Measurements from ENCODE around the gene C9orf78. TPM values are rescaled to one million over a fixed set of nuclear protein-coding genes. Genes with fewer than 3 reads are reported as not detected.

The C9orf78 gene
- total and polyA plus RNA-seq, 7 donors = 55.7 to 172 (median 67.1) TPM

DNA sequence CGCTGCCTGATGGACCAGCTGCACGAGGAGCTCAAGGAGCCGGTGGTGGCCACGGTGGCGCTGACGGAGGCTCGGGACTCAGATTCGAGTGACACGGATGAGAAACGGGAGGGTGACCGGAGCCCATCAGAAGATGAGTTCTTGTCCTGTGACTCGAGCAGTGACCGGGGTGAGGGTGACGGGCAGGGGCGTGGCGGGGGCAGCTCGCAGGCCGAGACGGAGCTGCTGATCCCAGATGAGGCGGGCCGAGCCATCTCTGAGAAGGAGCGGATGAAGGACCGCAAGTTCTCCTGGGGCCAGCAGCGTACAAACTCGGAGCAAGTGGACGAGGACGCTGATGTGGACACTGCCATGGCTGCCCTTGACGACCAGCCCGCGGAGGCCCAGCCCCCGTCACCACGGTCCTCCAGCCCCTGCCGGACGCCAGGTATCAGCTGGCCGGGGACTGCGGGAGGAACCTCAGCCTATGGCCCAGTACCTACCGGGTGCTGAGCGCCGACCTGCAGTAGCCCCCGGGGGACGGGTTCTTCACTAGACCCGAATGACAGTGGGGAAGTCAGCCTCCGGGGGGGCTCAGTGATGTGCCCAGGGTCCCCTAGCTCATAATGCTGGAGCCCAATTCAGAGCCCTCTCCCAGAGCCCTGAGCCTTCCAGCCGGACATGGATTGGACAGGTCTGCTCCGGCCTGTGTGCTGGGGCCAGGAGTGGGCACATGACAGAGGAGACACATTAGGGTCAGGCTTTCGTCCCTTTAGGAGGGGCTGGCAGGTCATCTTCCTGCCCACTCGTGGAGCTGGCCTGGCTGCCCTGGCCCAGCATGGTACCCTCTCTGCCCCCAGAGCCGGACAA, 33.2 kb upstream of the C9orf78 start:
- intact Hi-C loops (cut with DNase I) = no loop called here
- H3K27ac ChIP-seq = no peak overlapping the region
- peaks cover 6 to 60% (median 19%) of the 10 kb centered on the region in 4 donors for H3K36me3 ChIP-seq
- H3K4me3 ChIP-seq = no peak overlapping the region
- H3K4me1 ChIP-seq = no peaks in the 10 kb centered on the region
- no peaks in the 10 kb centered on the region for H3K9me3 ChIP-seq
- H3K27me3 ChIP-seq = no peaks in the 10 kb centered on the region
- DNase-seq = no peak
- no peak for TF ChIP-seq POLR2A (IDR thresholded peaks at IDR 0.05)
- TF ChIP-seq, protein P1, sequence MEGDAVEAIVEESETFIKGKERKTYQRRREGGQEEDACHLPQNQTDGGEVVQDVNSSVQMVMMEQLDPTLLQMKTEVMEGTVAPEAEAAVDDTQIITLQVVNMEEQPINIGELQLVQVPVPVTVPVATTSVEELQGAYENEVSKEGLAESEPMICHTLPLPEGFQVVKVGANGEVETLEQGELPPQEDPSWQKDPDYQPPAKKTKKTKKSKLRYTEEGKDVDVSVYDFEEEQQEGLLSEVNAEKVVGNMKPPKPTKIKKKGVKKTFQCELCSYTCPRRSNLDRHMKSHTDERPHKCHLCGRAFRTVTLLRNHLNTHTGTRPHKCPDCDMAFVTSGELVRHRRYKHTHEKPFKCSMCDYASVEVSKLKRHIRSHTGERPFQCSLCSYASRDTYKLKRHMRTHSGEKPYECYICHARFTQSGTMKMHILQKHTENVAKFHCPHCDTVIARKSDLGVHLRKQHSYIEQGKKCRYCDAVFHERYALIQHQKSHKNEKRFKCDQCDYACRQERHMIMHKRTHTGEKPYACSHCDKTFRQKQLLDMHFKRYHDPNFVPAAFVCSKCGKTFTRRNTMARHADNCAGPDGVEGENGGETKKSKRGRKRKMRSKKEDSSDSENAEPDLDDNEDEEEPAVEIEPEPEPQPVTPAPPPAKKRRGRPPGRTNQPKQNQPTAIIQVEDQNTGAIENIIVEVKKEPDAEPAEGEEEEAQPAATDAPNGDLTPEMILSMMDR (IDR thresholded peaks at IDR 0.05) = no peak
- TF ChIP-seq EP300 (IDR thresholded peaks at IDR 0.05) = no peak
- TF ChIP-seq POLR2AphosphoS5 (IDR thresholded peaks at IDR 0.05) = no peak
- 90 to 92% methylated on average over 48 of the region's 48 CpGs for WGBS, 2 donors

DNA sequence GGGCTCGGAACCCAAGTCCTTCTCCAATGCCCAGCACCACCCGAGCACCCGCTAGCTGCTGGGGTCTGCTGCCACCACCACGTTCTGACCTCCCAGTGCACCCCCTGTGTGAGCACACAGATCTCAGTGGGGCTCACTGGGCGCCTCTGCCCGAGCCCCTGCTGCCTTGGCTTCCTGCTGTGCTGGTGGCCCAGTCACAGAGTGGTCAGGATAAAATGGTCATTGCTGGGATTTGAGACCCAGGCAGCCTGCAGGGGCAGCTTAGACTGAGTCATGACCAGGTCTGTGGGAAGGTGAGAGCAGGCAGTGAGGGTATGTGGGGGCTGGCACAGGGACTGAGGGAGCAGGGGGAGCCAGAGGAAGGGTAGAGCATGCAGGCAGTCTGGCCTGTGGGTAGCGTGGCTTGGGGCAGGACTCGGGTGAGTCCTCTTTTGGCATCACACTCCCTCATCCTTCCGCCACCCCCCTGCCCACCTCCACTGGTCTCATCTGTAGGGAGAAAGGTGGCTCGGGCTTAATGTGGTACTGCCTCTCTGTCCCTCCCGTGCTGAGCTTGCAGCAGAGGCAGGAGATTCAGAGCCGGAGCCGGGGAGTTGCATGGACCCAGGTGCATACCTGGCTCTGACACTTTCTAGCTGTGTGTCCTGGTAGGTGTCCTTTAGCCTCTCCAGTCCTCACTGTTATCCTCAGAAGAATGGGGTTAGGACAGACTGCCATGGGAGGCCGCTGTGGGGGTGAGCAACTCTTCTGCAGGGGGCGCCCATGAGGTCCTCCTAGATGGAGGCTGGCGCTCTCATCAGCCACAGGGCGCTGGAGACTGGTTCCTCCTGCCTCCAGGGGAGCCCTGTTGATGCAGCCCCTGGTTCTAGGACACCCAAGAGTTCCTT, 32.3 kb upstream of the C9orf78 start:
- Histone ChIP-seq H3K4me3 (no peak overlapping the region), H3K27ac (no peak overlapping the region), H3K4me1 (no peaks in the 10 kb centered on the region), H3K27me3 (no peaks in the 10 kb centered on the region), H3K36me3 (peaks cover 10 to 68% (median 23%) of the 10 kb centered on the region in 4 donors), H3K9me3 (no peaks in the 10 kb centered on the region)
- WGBS, 2 donors = 81 to 82% methylated on average over 17 of the region's 17 CpGs
- no peak for DNase-seq
- TF ChIP-seq, protein P1 (IDR thresholded peaks at IDR 0.05) = no peak
- no peak for TF ChIP-seq POLR2AphosphoS5 (IDR thresholded peaks at IDR 0.05)
- no peak for TF ChIP-seq POLR2A (IDR thresholded peaks at IDR 0.05)
- TF ChIP-seq EP300 (IDR thresholded peaks at IDR 0.05) = no peak
- intact Hi-C loops (cut with DNase I) = no loop called here

DNA sequence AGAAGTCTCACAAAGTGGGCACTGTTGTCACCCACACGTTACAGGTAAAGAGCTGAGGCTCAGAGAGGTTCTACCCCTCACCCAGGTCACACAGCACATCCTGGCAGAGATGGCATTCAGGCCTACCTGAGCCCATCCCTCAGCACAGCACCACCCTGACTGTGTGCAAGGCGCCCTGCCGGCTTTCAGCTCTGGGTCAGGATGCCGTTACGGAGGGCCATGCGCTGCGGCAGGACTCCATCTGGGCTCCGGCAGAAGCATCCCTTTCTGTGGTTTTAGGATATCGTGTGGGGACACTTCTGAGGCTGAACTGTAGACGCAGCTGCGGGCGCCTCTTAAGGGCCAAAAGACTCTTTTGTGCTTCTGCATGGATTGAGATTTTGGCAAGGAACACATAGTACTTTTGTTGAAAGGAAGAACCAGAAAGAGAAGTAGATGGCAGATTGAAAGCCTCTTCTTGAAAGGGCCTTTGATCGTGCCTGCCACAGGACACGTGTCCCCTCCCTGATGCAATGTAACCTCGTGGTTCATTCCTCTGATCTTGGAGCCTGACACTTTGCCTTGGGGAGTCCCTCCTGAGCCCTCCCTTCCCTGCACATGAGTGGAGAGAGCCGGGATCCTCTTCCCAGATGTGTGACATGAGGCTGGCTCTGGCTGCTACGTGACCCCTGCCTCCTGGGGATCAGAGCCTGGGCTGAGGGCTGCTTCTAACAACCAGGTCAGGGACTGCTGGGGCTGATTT, 31.5 kb upstream of the C9orf78 start:
- intact Hi-C loops (cut with DNase I) = no loop called here
- peaks cover 13 to 77% (median 29%) of the 10 kb centered on the region in 4 donors for H3K36me3 ChIP-seq
- no peak for TF ChIP-seq POLR2AphosphoS5 (IDR thresholded peaks at IDR 0.05)
- no peak for TF ChIP-seq EP300 (IDR thresholded peaks at IDR 0.05)
- TF ChIP-seq, protein P1 (IDR thresholded peaks at IDR 0.05) = no peak
- TF ChIP-seq POLR2A (IDR thresholded peaks at IDR 0.05) = no peak
- WGBS, 2 donors = 70 to 84% methylated on average over 17 of the region's 17 CpGs
- no peak overlapping the region for H3K27ac ChIP-seq
- no peaks in the 10 kb centered on the region for H3K9me3 ChIP-seq
- no peaks in the 10 kb centered on the region for H3K4me1 ChIP-seq
- DNase-seq = no peak
- no peaks in the 10 kb centered on the region for H3K27me3 ChIP-seq
- H3K4me3 ChIP-seq = no peak overlapping the region

DNA sequence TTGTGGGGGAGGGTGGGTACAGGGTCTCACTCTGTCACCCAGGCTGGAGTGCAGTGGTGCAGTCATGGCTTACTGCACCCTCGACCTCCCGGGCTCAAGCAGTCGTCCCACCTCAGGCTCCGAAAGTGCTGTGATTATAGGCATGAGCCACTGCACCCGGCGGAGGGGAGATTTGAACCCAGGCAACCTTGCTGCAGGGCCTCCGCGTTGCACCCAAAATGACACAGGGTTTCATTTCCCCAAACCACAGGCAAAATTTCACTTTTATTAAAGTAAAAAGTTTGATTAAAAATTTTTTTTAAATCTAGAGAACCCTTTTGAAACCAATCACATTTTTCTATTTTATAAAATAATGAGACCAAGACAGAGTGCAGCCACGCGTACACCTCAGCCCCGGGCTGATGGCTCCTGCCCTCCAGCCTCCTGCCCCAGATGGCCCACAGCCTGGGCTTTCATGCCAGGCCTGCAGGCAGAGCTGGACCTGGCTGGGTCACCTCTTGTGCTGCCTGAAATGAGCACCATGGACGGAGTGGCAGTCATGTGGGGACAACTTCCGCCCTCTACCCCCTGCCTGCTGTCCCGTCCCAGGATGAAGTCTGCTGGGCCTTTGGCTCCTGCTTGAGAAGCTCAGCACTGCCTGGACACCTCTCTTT, 30.7 kb upstream of the C9orf78 start:
- WGBS, 2 donors = 74 to 82% methylated on average over 14 of the region's 14 CpGs
- Histone ChIP-seq H3K9me3 (no peaks in the 10 kb centered on the region), H3K27me3 (no peaks in the 10 kb centered on the region), H3K36me3 (peaks cover 21 to 84% (median 34%) of the 10 kb centered on the region in 4 donors), H3K4me1 (no peaks in the 10 kb centered on the region), H3K27ac (no peak overlapping the region), H3K4me3 (no peak overlapping the region)
- intact Hi-C loops (cut with DNase I) = no loop called here
- no peak for TF ChIP-seq POLR2AphosphoS5 (IDR thresholded peaks at IDR 0.05)
- TF ChIP-seq EP300 (IDR thresholded peaks at IDR 0.05) = no peak
- no peak for TF ChIP-seq POLR2A (IDR thresholded peaks at IDR 0.05)
- TF ChIP-seq, protein P1 (IDR thresholded peaks at IDR 0.05) = no peak
- DNase-seq = no peak

All from sigmoid colon (tissue), 7 donors.